ENCODE measurements around the gene LDB2. TPM values are rescaled to one million over a fixed set of nuclear protein-coding genes. Genes with fewer than 3 reads are reported as not detected.

LDB2 gene
- total RNA-seq, 2 donors from 2014 or later: 31.0 to 34.1 TPM

- Histone ChIP-seq H3K27ac (no peak overlapping the region), H3K36me3 (no peaks in the 10 kb centered on the region), H3K4me3 (no peak overlapping the region), H3K9me3 (no peaks in the 10 kb centered on the region), H3K4me1 (ENCODE audit: control insufficient read depth in 1 of 2, low read depth in 2 of 2) (peaks cover 7 to 8% of the 10 kb centered on the region in 2 donors), H3K27me3 (replicated peaks; ENCODE audit: insufficient read depth) (no peaks in the 10 kb centered on the region)
- no peak for DNase-seq (ENCODE audit: low spot score)
- no peak for ATAC-seq (ENCODE audit: insufficient number of reproducible peaks, low FRiP score, low read depth)
- no peak for TF ChIP-seq CTCF (IDR thresholded peaks at IDR 0.05)
Measured at GRCh38 chr4:16714191-16714590, 184.3 kb downstream of the LDB2 start.

- no peaks in the 10 kb centered on the region for H3K27me3 ChIP-seq (replicated peaks; ENCODE audit: insufficient read depth)
- DNase-seq (ENCODE audit: low spot score): no peak
- no peaks in the 10 kb centered on the region for H3K36me3 ChIP-seq
- H3K4me3 ChIP-seq: no peak overlapping the region
- H3K9me3 ChIP-seq: no peaks in the 10 kb centered on the region
- TF ChIP-seq CTCF (IDR thresholded peaks at IDR 0.05): no peak
- no peak for ATAC-seq (ENCODE audit: insufficient number of reproducible peaks, low FRiP score, low read depth)
- peaks cover 7 to 8% of the 10 kb centered on the region in 2 donors for H3K4me1 ChIP-seq (ENCODE audit: control insufficient read depth in 1 of 2, low read depth in 2 of 2)
- no peak overlapping the region for H3K27ac ChIP-seq
Measured at GRCh38 chr4:16713696-16714095, 184.7 kb downstream of the LDB2 start.

GRCh38 chr4:16713271-16713670, 185.2 kb downstream of the LDB2 start:
- no peak overlapping the region for H3K27ac ChIP-seq
- DNase-seq (ENCODE audit: low spot score) (no peak), ATAC-seq (ENCODE audit: insufficient number of reproducible peaks, low FRiP score, low read depth) (no peak)
- H3K4me1 ChIP-seq (ENCODE audit: control insufficient read depth in 1 of 2, low read depth in 2 of 2): peaks cover 7 to 8% of the 10 kb centered on the region in 2 donors
- H3K9me3 ChIP-seq: no peaks in the 10 kb centered on the region
- TF ChIP-seq CTCF (IDR thresholded peaks at IDR 0.05): no peak
- no peaks in the 10 kb centered on the region for H3K27me3 ChIP-seq (replicated peaks; ENCODE audit: insufficient read depth)
- no peak overlapping the region for H3K4me3 ChIP-seq
- H3K36me3 ChIP-seq: no peaks in the 10 kb centered on the region

GRCh38 chr4:16710198-16710597, 188.2 kb downstream of the LDB2 start:
- H3K4me3 ChIP-seq: no peak overlapping the region
- no peaks in the 10 kb centered on the region for H3K9me3 ChIP-seq
- no peak overlapping the region for H3K27ac ChIP-seq
- H3K4me1 ChIP-seq (ENCODE audit: control insufficient read depth in 1 of 2, low read depth in 2 of 2): no peaks in the 10 kb centered on the region
- H3K36me3 ChIP-seq: no peaks in the 10 kb centered on the region
- DNase-seq (ENCODE audit: low spot score) (no peak), ATAC-seq (ENCODE audit: insufficient number of reproducible peaks, low FRiP score, low read depth) (no peak)
- no peak for TF ChIP-seq CTCF (IDR thresholded peaks at IDR 0.05)
- H3K27me3 ChIP-seq (replicated peaks; ENCODE audit: insufficient read depth): no peaks in the 10 kb centered on the region

- no peaks in the 10 kb centered on the region for H3K27me3 ChIP-seq (replicated peaks; ENCODE audit: insufficient read depth)
- no peak overlapping the region for H3K27ac ChIP-seq
- no peak overlapping the region for H3K4me3 ChIP-seq
- no peak for TF ChIP-seq CTCF (IDR thresholded peaks at IDR 0.05)
- ATAC-seq (ENCODE audit: insufficient number of reproducible peaks, low FRiP score, low read depth): no peak
- H3K9me3 ChIP-seq: no peaks in the 10 kb centered on the region
- DNase-seq (ENCODE audit: low spot score): no peak
- H3K36me3 ChIP-seq: no peaks in the 10 kb centered on the region
- no peaks in the 10 kb centered on the region for H3K4me1 ChIP-seq (ENCODE audit: control insufficient read depth in 1 of 2, low read depth in 2 of 2)
Measured at GRCh38 chr4:16707874-16708273, 190.6 kb downstream of the LDB2 start.
